Ectodermal cell (in vitro differentiated cells): ENCODE measurements around the gene CFHR5.

Source experiments
- H3K27ac ChIP-seq: 2 replicates; pipeline ENCODE4 v1.7.0; 2013; ENCODE audit warnings: mild to moderate bottlenecking, low read depth, low read length; ENCODE audit not compliant: insufficient read depth, poor library complexity, severe bottlenecking
- H3K27me3 ChIP-seq: 2 replicates; pipeline ENCODE4 v1.7.0; 2013; ENCODE audit warnings: mild to moderate bottlenecking, low read length; ENCODE audit not compliant: insufficient read depth, control insufficient read depth, poor library complexity, severe bottlenecking
- H3K36me3 ChIP-seq: one replicate; pipeline ENCODE4 v1.7.0; 2013; ENCODE audit warnings: low read length; ENCODE audit not compliant: control insufficient read depth, insufficient read depth
- H3K4me1 ChIP-seq: one replicate; pipeline ENCODE4 v1.7.0; 2013; ENCODE audit warnings: low read length; ENCODE audit not compliant: control insufficient read depth, insufficient read depth
- H3K4me3 ChIP-seq: 2 replicates; pipeline ENCODE4 v1.7.0; 2013; ENCODE audit warnings: low read depth, low read length, control low read depth; ENCODE audit not compliant: insufficient read depth
- H3K9me3 ChIP-seq: 2 replicates; pipeline ENCODE4 v1.7.0; 2013; ENCODE audit warnings: mild to moderate bottlenecking, low read length, moderate library complexity; ENCODE audit not compliant: control insufficient read depth

Gene CFHR5

DNA sequence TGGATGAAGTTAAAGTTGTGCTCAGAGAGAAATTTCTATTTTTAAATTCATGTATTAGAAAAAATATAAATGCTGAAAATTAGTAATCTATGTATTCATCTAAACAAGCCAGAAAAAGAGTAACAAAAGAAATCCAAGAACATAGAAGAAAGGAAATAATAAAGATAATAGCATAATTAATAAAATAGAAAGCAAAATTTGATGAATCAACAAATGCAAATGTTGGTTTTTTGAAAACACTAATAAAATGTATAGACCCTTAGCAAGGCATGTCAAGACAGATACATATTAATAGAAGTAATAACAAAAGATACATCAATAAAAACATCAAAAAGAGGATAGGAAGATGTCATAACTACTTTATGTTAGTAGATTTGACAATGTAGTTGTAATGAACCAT lies 71.7 kb downstream of the CFHR5 start:
- no peaks in the 10 kb centered on the region for H3K36me3 ChIP-seq
- no peak overlapping the region for H3K4me3 ChIP-seq
- no peak overlapping the region for H3K27ac ChIP-seq
- H3K27me3 ChIP-seq: no peaks in the 10 kb centered on the region
- no peaks in the 10 kb centered on the region for H3K9me3 ChIP-seq
- H3K4me1 ChIP-seq: no peaks in the 10 kb centered on the region
